GM23338 (cell line): ENCODE measurements around the gene ZNRD2. TPM values are rescaled to one million over a fixed set of nuclear protein-coding genes. Genes with fewer than 3 reads are reported as not detected.
A peak's percentile ranks its signal among the peaks of the same experiment; 100 is the strongest.

Experiments
- ATAC-seq: fragments of 200-7000 bp; cut with Tn5 transposase; 3 replicates; pipeline ENCODE4 v1.9.1; 2020
- DNase-seq: peaks from one replicate; pipeline ENCODE4 v3.0.0-alpha.2; 2015; ENCODE audit warnings: low spot score
- H2AFZ ChIP-seq: fragments of 200-600 bp; sonication (generic); 2 replicates; pipeline ENCODE4 v1.8.0; 2016; ENCODE audit warnings: antibody characterized with exemption, mild to moderate bottlenecking, moderate library complexity
- H3F3A ChIP-seq: fragments of 200-600 bp; sonication (generic); replicated peaks from 2 replicates; pipeline ENCODE4 v1.8.0; 2017; ENCODE audit warnings: antibody characterized with exemption, mixed run types, low read depth
- H3K27ac ChIP-seq: fragments of 200-600 bp; sonication (generic); 2 replicates; pipeline ENCODE4 v1.6.1; 2016; ENCODE audit warnings: low read depth
- H3K27me3 ChIP-seq: fragments of 200-600 bp; sonication (generic); 2 replicates; pipeline ENCODE4 v1.8.0; 2016; ENCODE audit warnings: mild to moderate bottlenecking, mixed run types, moderate library complexity; ENCODE audit not compliant: insufficient read depth
- H3K36me3 ChIP-seq: fragments of 200-600 bp; sonication (generic); 2 replicates; pipeline ENCODE4 v1.8.0; 2016; ENCODE audit warnings: mild to moderate bottlenecking; ENCODE audit not compliant: insufficient read depth
- H3K4me1 ChIP-seq: fragments of 200-600 bp; sonication (generic); 2 replicates; pipeline ENCODE4 v1.8.0; 2016; ENCODE audit warnings: mild to moderate bottlenecking, moderate library complexity; ENCODE audit not compliant: insufficient read depth
- H3K4me2 ChIP-seq: fragments of 200-600 bp; sonication (generic); 2 replicates; pipeline ENCODE4 v1.7.1; 2017; ENCODE audit warnings: mixed run types
- H3K4me3 ChIP-seq: fragments of 200-600 bp; sonication (generic); 2 replicates; pipeline ENCODE4 v1.6.1; 2016; ENCODE audit warnings: mixed run types
- H3K79me2 ChIP-seq: fragments of 200-600 bp; sonication (generic); replicated peaks from 2 replicates; pipeline ENCODE4 v1.8.0; 2017; ENCODE audit warnings: mild to moderate bottlenecking; ENCODE audit not compliant: insufficient read depth
- H3K9me2 ChIP-seq: fragments of 200-600 bp; sonication (generic); 2 replicates; pipeline ENCODE4 v1.8.0; 2017; ENCODE audit not compliant: insufficient read depth
- H4K20me1 ChIP-seq: fragments of 200-600 bp; sonication (generic); replicated peaks from 2 replicates; pipeline ENCODE4 v1.8.0; 2017; ENCODE audit warnings: mild to moderate bottlenecking; ENCODE audit not compliant: insufficient read depth
- H3K27ac Mint-ChIP-seq: 2 replicates; pipeline ENCODE4 v1.8.0; 2020; ENCODE audit warnings: inconsistent platforms, mild to moderate bottlenecking, moderate library complexity, mixed read lengths
- H3K27me3 Mint-ChIP-seq: 3 replicates; pipeline ENCODE4 v1.8.0; 2022; ENCODE audit warnings: low read depth, mild to moderate bottlenecking, moderate library complexity, mixed read lengths, inconsistent platforms; ENCODE audit not compliant: insufficient read depth, poor library complexity
- H3K36me3 Mint-ChIP-seq: 3 replicates; pipeline ENCODE4 v1.8.0; 2021; ENCODE audit warnings: low read depth, mild to moderate bottlenecking, inconsistent platforms, moderate library complexity, mixed read lengths
- H3K4me1 Mint-ChIP-seq: 3 replicates; pipeline ENCODE4 v1.8.0; 2020; ENCODE audit warnings: mild to moderate bottlenecking, inconsistent platforms, mixed read lengths
- H3K4me3 Mint-ChIP-seq: 3 replicates; pipeline ENCODE4 v1.8.0; 2021; ENCODE audit warnings: moderate library complexity, mild to moderate bottlenecking, inconsistent platforms, mixed read lengths
- H3K9me3 Mint-ChIP-seq: 3 replicates; pipeline ENCODE4 v1.8.0; 2020; ENCODE audit warnings: moderate library complexity, mild to moderate bottlenecking, inconsistent platforms, mixed read lengths
- CREB1 ChIP-seq: fragments of 250-450 bp; sonication (Bioruptor Pico); IDR thresholded peaks from 2 replicates; pipeline ENCODE4 v1.5.0; 2020; ENCODE audit warnings: low read depth, mild to moderate bottlenecking, moderate library complexity
- EZH2phosphoT487 ChIP-seq: fragments of 200-600 bp; sonication (generic); IDR thresholded peaks from one replicate; pipeline ENCODE4 v1.8.1; 2018; ENCODE audit warnings: antibody characterized with exemption; ENCODE audit not compliant: unreplicated experiment
- JUNB ChIP-seq: IDR thresholded peaks from one replicate; pipeline ENCODE4 v1.6.1; 2016; ENCODE audit warnings: antibody characterized with exemption; ENCODE audit not compliant: unreplicated experiment
- NANOG ChIP-seq: IDR thresholded peaks from 2 replicates; pipeline ENCODE4 v1.6.1; 2016; ENCODE audit warnings: antibody characterized with exemption, borderline replicate concordance
- POLR2AphosphoS5 ChIP-seq: IDR thresholded peaks from 2 replicates; pipeline ENCODE4 v1.6.1; 2016; ENCODE audit warnings: antibody characterized with exemption, low read depth
- STAT1 ChIP-seq: IDR thresholded peaks from one replicate; pipeline ENCODE4 v1.6.1; 2016; ENCODE audit warnings: antibody characterized with exemption; ENCODE audit not compliant: unreplicated experiment
- ZNF114 ChIP-seq: fragments of 250-450 bp; sonication (Bioruptor Pico); IDR thresholded peaks from 2 replicates; pipeline ENCODE4 v1.5.0; 2020; ENCODE audit warnings: mild to moderate bottlenecking, moderate library complexity
- ZNF462 ChIP-seq: fragments of 250-450 bp; sonication (Bioruptor Pico); IDR thresholded peaks from 2 replicates; pipeline ENCODE4 v1.5.0; 2020; ENCODE audit warnings: mild to moderate bottlenecking, moderate library complexity
- polyA plus RNA-seq: library from polyadenylated mRNA; unstranded; fragments of >200 nt; fragmentation: Nextera tagmentation; extraction: Ambion mirVana; gene quantifications from 2 replicates; pipeline ENCODE4 v1.2.1, GENCODE V29; 2016
- total RNA-seq: library from RNA; depleted of rRNA; stranded (reverse); fragments of >200 nt; shearing (Covaris generic); gene quantifications from 2 replicates; pipeline ENCODE4 v1.2.3, GENCODE V29; 2014

ZNRD2 gene
- total and polyA plus RNA-seq, 2 experiments from 2014 or later, result 78.6 to 148 TPM

- Histone ChIP-seq H3K9me2 (no peaks in the 10 kb centered on the region), H3K27ac (peak overlapping the region; percentile 78; the same call in 1 of the 2 replicates), H3K4me2 (peak overlapping the region; percentile 81), H3K36me3 (no peaks in the 10 kb centered on the region), H3K4me1 (peaks cover 13% of the 10 kb centered on the region), H2AFZ (peak overlapping the region; percentile 86; the same call in 1 of the 2 replicates), H4K20me1 (no peaks in the 10 kb centered on the region; the same call in 1 of the 2 replicates), H3F3A (peaks cover 18% of the 10 kb centered on the region), H3K4me3 (peak overlapping the region; percentile 63), H3K27me3 (no peaks in the 10 kb centered on the region), H3K79me2 (peaks cover under 1% of the 10 kb centered on the region; the same call in 1 of the 2 replicates)
- Mint-ChIP-seq H3K4me1 (peaks cover 12% of the 10 kb centered on the region), H3K9me3 (no peaks in the 10 kb centered on the region), H3K27me3 (peaks cover 15% of the 10 kb centered on the region), H3K27ac (no peak overlapping the region; the same call in 1 of the 2 replicates), H3K36me3 (peaks cover 17% of the 10 kb centered on the region), H3K4me3 (peak overlapping the region; percentile 70)
- DNase-seq (peak; percentile 99), ATAC-seq (peak; percentile 96)
- TF ChIP-seq ZNF462, result no peak
- TF ChIP-seq STAT1, result no peak
- peak; percentile 62; the same call in 1 of the 2 replicates for TF ChIP-seq POLR2AphosphoS5
- TF ChIP-seq JUNB, result no peak
- TF ChIP-seq CREB1 (CRISPR knock-in tag), result peak; percentile 70
- no peak for TF ChIP-seq NANOG
- TF ChIP-seq ZNF114 (CRISPR knock-in tag), result no peak
- TF ChIP-seq EZH2phosphoT487, result no peak
Measured at GRCh38 chr11:65606876-65607613, 36.8 kb downstream of the ZNRD2 start.
